Neural progenitor cell (in vitro differentiated cells): ENCODE results near the gene KLHL26. TPM values are rescaled to one million over a fixed set of nuclear protein-coding genes. Genes with fewer than 3 reads are reported as not detected.

ENCODE experiments used
- DNase-seq: peaks from one replicate; pipeline ENCODE4 v3.0.0-alpha.2; 2016; ENCODE audit warnings: low spot score
- H2AFZ ChIP-seq: fragments of 200-600 bp; sonication (generic); replicated peaks from 2 replicates; pipeline ENCODE4 v1.6.1; 2016; ENCODE audit warnings: antibody characterized with exemption
- H3F3A ChIP-seq: fragments of 200-600 bp; sonication (generic); 2 replicates; pipeline ENCODE4 v1.6.1; 2016; ENCODE audit warnings: antibody characterized with exemption, low read depth
- H3K27ac ChIP-seq: fragments of 200-600 bp; sonication (generic); 2 replicates; pipeline ENCODE4 v1.5.1; 2016; ENCODE audit warnings: mild to moderate bottlenecking
- H3K27me3 ChIP-seq: fragments of 200-600 bp; sonication (generic); 2 replicates; pipeline ENCODE4 v1.6.1; 2016; ENCODE audit warnings: mild to moderate bottlenecking, moderate library complexity
- H3K36me3 ChIP-seq: fragments of 200-600 bp; sonication (generic); 2 replicates; pipeline ENCODE4 v1.5.1; 2016
- H3K4me1 ChIP-seq: fragments of 200-600 bp; sonication (generic); 2 replicates; pipeline ENCODE4 v1.6.1; 2016; ENCODE audit warnings: mixed run types
- H3K4me2 ChIP-seq: fragments of 200-600 bp; sonication (generic); 2 replicates; pipeline ENCODE4 v1.6.1; 2016
- H3K4me3 ChIP-seq: fragments of 200-600 bp; sonication (generic); 2 replicates; pipeline ENCODE4 v1.5.1; 2016
- H3K79me2 ChIP-seq: fragments of 200-600 bp; sonication (generic); 2 replicates; pipeline ENCODE4 v1.6.1; 2016; ENCODE audit warnings: low read depth
- H3K9ac ChIP-seq: fragments of 200-600 bp; sonication (generic); 2 replicates; pipeline ENCODE4 v1.6.1; 2016
- H3K9me3 ChIP-seq: fragments of 200-600 bp; sonication (generic); 2 replicates; pipeline ENCODE4 v1.5.1; 2016; ENCODE audit warnings: low read depth
- H4K20me1 ChIP-seq: fragments of 200-600 bp; sonication (generic); 2 replicates; pipeline ENCODE4 v1.6.1; 2016; ENCODE audit warnings: low read depth
- H3K27ac Mint-ChIP-seq: 3 replicates; pipeline ENCODE4 v1.8.0; 2021; ENCODE audit warnings: mixed read lengths
- H3K27me3 Mint-ChIP-seq: 2 replicates; pipeline ENCODE4 v1.8.0; 2022; ENCODE audit warnings: low read depth, mild to moderate bottlenecking, inconsistent platforms, moderate library complexity, mixed read lengths; ENCODE audit not compliant: insufficient read depth
- H3K36me3 Mint-ChIP-seq: 3 replicates; pipeline ENCODE4 v1.8.0; 2021; ENCODE audit warnings: mixed read lengths
- H3K4me1 Mint-ChIP-seq: 3 replicates; pipeline ENCODE4 v1.8.0; 2021; ENCODE audit warnings: mixed read lengths
- H3K4me3 Mint-ChIP-seq: 3 replicates; pipeline ENCODE4 v1.8.0; 2021; ENCODE audit warnings: mild to moderate bottlenecking, moderate library complexity, mixed read lengths
- H3K9me3 Mint-ChIP-seq: 3 replicates; pipeline ENCODE4 v1.8.0; 2020; ENCODE audit warnings: mixed read lengths
- CTCF ChIP-seq: fragments of 200-600 bp; sonication (generic); IDR thresholded peaks from 2 replicates; pipeline ENCODE4 v1.5.1; 2017; ENCODE audit warnings: antibody characterized with exemption, mild to moderate bottlenecking
- EZH2 ChIP-seq: fragments of 200-600 bp; sonication (generic); IDR thresholded peaks from 2 replicates; pipeline ENCODE4 v1.6.1; 2017; ENCODE audit warnings: antibody characterized with exemption, mild to moderate bottlenecking, moderate library complexity
- EZH2phosphoT487 ChIP-seq: fragments of 200-600 bp; sonication (generic); IDR thresholded peaks from 2 replicates; pipeline ENCODE4 v1.6.1; 2017; ENCODE audit warnings: antibody characterized with exemption
- total RNA-seq: library from RNA; depleted of rRNA; stranded (reverse); fragments of >200 nt; gene quantifications from 2 replicates; pipeline ENCODE4 v1.2.3, GENCODE V29; 2015; ENCODE audit warnings: low replicate concordance

Gene KLHL26
- total RNA-seq, 1 donor from 2014 or later = 5.8 TPM

- H3F3A ChIP-seq = no peaks in the 10 kb centered on the region
- no peak overlapping the region for H3K27ac ChIP-seq
- no peaks in the 10 kb centered on the region for H3K9me3 Mint-ChIP-seq
- H3K9me3 ChIP-seq = no peaks in the 10 kb centered on the region
- H3K4me3 ChIP-seq = no peak overlapping the region
- no peak for DNase-seq
- no peak overlapping the region for H3K4me3 Mint-ChIP-seq
- no peaks in the 10 kb centered on the region for H3K36me3 ChIP-seq
- H3K79me2 ChIP-seq = no peaks in the 10 kb centered on the region
- H3K4me1 ChIP-seq = peaks cover 16% of the 10 kb centered on the region
- no peak overlapping the region for H3K9ac ChIP-seq
- H3K27me3 Mint-ChIP-seq = no peaks in the 10 kb centered on the region
- no peak overlapping the region for H2AFZ ChIP-seq
- H4K20me1 ChIP-seq = peaks cover 81% of the 10 kb centered on the region
- H3K27ac Mint-ChIP-seq = no peak overlapping the region
- peaks cover 4% of the 10 kb centered on the region for H3K36me3 Mint-ChIP-seq
- H3K4me1 Mint-ChIP-seq = peaks cover 49% of the 10 kb centered on the region
- H3K4me2 ChIP-seq = no peak overlapping the region
- H3K27me3 ChIP-seq = no peaks in the 10 kb centered on the region
- TF ChIP-seq EZH2 (no peak), CTCF (no peak), EZH2phosphoT487 (no peak)
These were observed 23.5 kb downstream of the KLHL26 start for GRCh38 chr19:18660051-18660910.

- Histone ChIP-seq H3K79me2 (no peaks in the 10 kb centered on the region), H3K4me3 (no peak overlapping the region), H3K4me1 (peaks cover 16% of the 10 kb centered on the region), H3K9ac (no peak overlapping the region), H3K36me3 (no peaks in the 10 kb centered on the region), H4K20me1 (peaks cover 73% of the 10 kb centered on the region), H3K4me2 (no peak overlapping the region), H2AFZ (no peak overlapping the region), H3K27ac (no peak overlapping the region), H3K9me3 (no peaks in the 10 kb centered on the region), H3F3A (no peaks in the 10 kb centered on the region), H3K27me3 (no peaks in the 10 kb centered on the region)
- Mint-ChIP-seq H3K36me3 (peaks cover 4% of the 10 kb centered on the region), H3K4me1 (peaks cover 44% of the 10 kb centered on the region), H3K27ac (no peak overlapping the region), H3K9me3 (no peaks in the 10 kb centered on the region), H3K4me3 (peak overlapping the region; percentile 7), H3K27me3 (no peaks in the 10 kb centered on the region)
- TF ChIP-seq CTCF = no peak
- no peak for TF ChIP-seq EZH2
- no peak for TF ChIP-seq EZH2phosphoT487
- DNase-seq = no peak
These were observed 24.3 kb downstream of the KLHL26 start for GRCh38 chr19:18660939-18661670.

- Histone ChIP-seq H3K9me3 (no peaks in the 10 kb centered on the region), H3K36me3 (no peaks in the 10 kb centered on the region), H3K4me1 (peaks cover 7% of the 10 kb centered on the region), H4K20me1 (peaks cover 54% of the 10 kb centered on the region), H3K27me3 (no peaks in the 10 kb centered on the region), H3K4me3 (no peak overlapping the region), H2AFZ (no peak overlapping the region), H3F3A (no peaks in the 10 kb centered on the region), H3K9ac (no peak overlapping the region), H3K79me2 (no peaks in the 10 kb centered on the region), H3K27ac (no peak overlapping the region), H3K4me2 (no peak overlapping the region)
- Mint-ChIP-seq H3K27me3 (no peaks in the 10 kb centered on the region), H3K27ac (peak overlapping the region; percentile 14), H3K4me3 (no peak overlapping the region), H3K36me3 (peaks cover 4% of the 10 kb centered on the region), H3K9me3 (no peaks in the 10 kb centered on the region), H3K4me1 (peaks cover 26% of the 10 kb centered on the region)
- peak; percentile 59 for DNase-seq
- TF ChIP-seq EZH2 = no peak
- TF ChIP-seq CTCF = no peak
- TF ChIP-seq EZH2phosphoT487 = no peak
These were observed 26.3 kb downstream of the KLHL26 start for GRCh38 chr19:18662972-18663732.
